ENCODE results near the gene CBFA2T3. TPM values are rescaled to one million over a fixed set of nuclear protein-coding genes. Genes with fewer than 3 reads are reported as not detected.

CBFA2T3 gene
- polyA plus RNA-seq, 1 experiment = not detected

GRCh38 chr16:89023151-89023551 is 46.1 kb upstream of the CBFA2T3 start:
- no peak overlapping the region for H3K4me3 ChIP-seq (ENCODE audit: low read depth, low read length)
- CTCF ChIA-PET = no interaction called here
- POLR2A ChIA-PET = no interaction called here
- no peaks in the 10 kb centered on the region for H3K27me3 ChIP-seq (ENCODE audit: control insufficient read depth, insufficient read depth, low read length)
- no peak for DNase-seq (ENCODE audit: low read depth)
- no peak for TF ChIP-seq CTCF (IDR thresholded peaks at IDR 0.05; ENCODE audit: insufficient read depth, low read depth, low read length)
- no peaks in the 10 kb centered on the region for H3K36me3 ChIP-seq (ENCODE audit: control insufficient read depth, insufficient read depth, low read length)

GRCh38 chr16:89022051-89022836 is 45.2 kb upstream of the CBFA2T3 start:
- DNase-seq (ENCODE audit: low read depth) = no peak
- H3K36me3 ChIP-seq (ENCODE audit: control insufficient read depth, insufficient read depth, low read length) = no peaks in the 10 kb centered on the region
- no peaks in the 10 kb centered on the region for H3K27me3 ChIP-seq (ENCODE audit: control insufficient read depth, insufficient read depth, low read length)
- TF ChIP-seq CTCF (IDR thresholded peaks at IDR 0.05; ENCODE audit: insufficient read depth, low read depth, low read length) = no peak
- no peak overlapping the region for H3K4me3 ChIP-seq (ENCODE audit: low read depth, low read length)
- ChIA-PET CTCF (no interaction called here), POLR2A (no interaction called here)

- no peak for DNase-seq (ENCODE audit: low read depth)
- H3K36me3 ChIP-seq (ENCODE audit: control insufficient read depth, insufficient read depth, low read length) = no peaks in the 10 kb centered on the region
- CTCF ChIA-PET = no interaction called here
- POLR2A ChIA-PET = no interaction called here
- no peak overlapping the region for H3K4me3 ChIP-seq (ENCODE audit: low read depth, low read length)
- no peak for TF ChIP-seq CTCF (IDR thresholded peaks at IDR 0.05; ENCODE audit: insufficient read depth, low read depth, low read length)
- no peaks in the 10 kb centered on the region for H3K27me3 ChIP-seq (ENCODE audit: control insufficient read depth, insufficient read depth, low read length)
Measured at GRCh38 chr16:89020925-89021595, 44.1 kb upstream of the CBFA2T3 start.

GRCh38 chr16:89020068-89020924 is 43.3 kb upstream of the CBFA2T3 start:
- no peak for TF ChIP-seq CTCF (IDR thresholded peaks at IDR 0.05; ENCODE audit: insufficient read depth, low read depth, low read length)
- ChIA-PET CTCF (no interaction called here), POLR2A (no interaction called here)
- H3K4me3 ChIP-seq (ENCODE audit: low read depth, low read length) = no peak overlapping the region
- DNase-seq (ENCODE audit: low read depth) = no peak
- no peaks in the 10 kb centered on the region for H3K36me3 ChIP-seq (ENCODE audit: control insufficient read depth, insufficient read depth, low read length)
- H3K27me3 ChIP-seq (ENCODE audit: control insufficient read depth, insufficient read depth, low read length) = no peaks in the 10 kb centered on the region

GRCh38 chr16:89019511-89019910 is 42.5 kb upstream of the CBFA2T3 start:
- no peaks in the 10 kb centered on the region for H3K36me3 ChIP-seq (ENCODE audit: control insufficient read depth, insufficient read depth, low read length)
- POLR2A ChIA-PET = no interaction called here
- DNase-seq (ENCODE audit: low read depth) = no peak
- no peaks in the 10 kb centered on the region for H3K27me3 ChIP-seq (ENCODE audit: control insufficient read depth, insufficient read depth, low read length)
- CTCF ChIA-PET = no interaction called here
- no peak for TF ChIP-seq CTCF (IDR thresholded peaks at IDR 0.05; ENCODE audit: insufficient read depth, low read depth, low read length)
- H3K4me3 ChIP-seq (ENCODE audit: low read depth, low read length) = no peak overlapping the region

Data from BJ (cell line).